ENCODE results near the gene ROBO1. TPM values are rescaled to one million over a fixed set of nuclear protein-coding genes. Genes with fewer than 3 reads are reported as not detected.

Gene ROBO1
- total and polyA plus RNA-seq, 2 of the 8 experiments (the other 6 are each of a cell fraction or from before 2014, with no cell fraction given) = 51.4 to 91.0 TPM

DNA sequence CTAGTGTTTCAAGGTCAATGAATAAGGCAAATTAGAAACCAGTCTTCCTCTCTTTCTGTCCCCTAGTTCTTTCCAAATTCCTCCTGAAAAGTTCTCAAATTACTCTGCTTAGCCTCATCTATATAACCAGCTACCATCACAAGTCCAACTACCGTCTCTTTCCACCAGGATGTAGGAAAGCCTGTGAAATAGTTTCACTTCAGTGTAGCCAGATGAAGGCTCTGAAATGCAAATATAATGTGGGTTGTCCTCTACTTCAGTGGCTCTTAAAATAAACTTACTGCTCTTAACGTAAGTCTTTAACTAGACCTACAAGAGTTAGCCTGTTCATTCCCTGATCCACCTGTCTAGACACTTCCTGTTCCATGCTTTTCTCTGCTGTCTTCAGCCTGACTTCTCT, 827.7 kb downstream of the ROBO1 start:
- H3K79me2 ChIP-seq (ENCODE audit: control insufficient read depth in 1 of 2, insufficient read depth in 2 of 2, low read length in 2 of 2) = peaks cover 0 to 16% of the 10 kb centered on the region in 2 experiments; a peak in 2 of 4 replicates
- no peak overlapping the region for H2AK5ac ChIP-seq (ENCODE audit: low read depth, low read length)
- peaks cover 16 to 20% of the 10 kb centered on the region in 2 experiments for H3K9me3 ChIP-seq (ENCODE audit: insufficient read depth in 2 of 2, low read depth in 1 of 2, low read length in 1 of 2)
- no peak for DNase-seq (ENCODE audit: low read depth in 1 of 2, low spot score in 2 of 2)
- no peak overlapping the region for H2BK5ac ChIP-seq (ENCODE audit: low read depth, low read length)
- H2BK20ac ChIP-seq (ENCODE audit: low read length) = no peak overlapping the region
- no peak overlapping the region for H3K23ac ChIP-seq (ENCODE audit: insufficient read length)
- no peak overlapping the region for H4K8ac ChIP-seq (ENCODE audit: extremely low read depth, insufficient read depth, low read length)
- no peak overlapping the region for H2BK15ac ChIP-seq (ENCODE audit: low read length)
- FAIRE-seq = no peak
- H3K9ac ChIP-seq (replicated peaks in 1 of 4; ENCODE audit: extremely low read depth in 1 of 4, low read depth in 3 of 4, low read length in 3 of 4) = no peak overlapping the region
- WGBS, 2 experiments (ENCODE audit: extremely low coverage in 1 of 2, insufficient coverage in 1 of 2, insufficient read length in 1 of 2, insufficient replicate concordance in 2 of 2, low coverage in 1 of 2, low lambda C conversion rate in 2 of 2, missing lambda C conversion rate in 1 of 2) = 79% methylated on average over 2 of the region's 2 CpGs; no CpG with 5 or more reads in 1 of the 2 experiments
- CTCF ChIA-PET (ENCODE audit: partially characterized antibody) = interaction anchor here (1.4 kb wide), 1 partner anchor 14 kb away, joined by 3 read pairs; no protein-coding TSS in a partner anchor
- H2AFZ ChIP-seq (ENCODE audit: low read length) = no peak overlapping the region
- H3K79me1 ChIP-seq (ENCODE audit: low read depth, low read length) = no peaks in the 10 kb centered on the region; the same call in 1 of the 2 replicates
- H4K20me1 ChIP-seq (replicated peaks in 1 of 2; ENCODE audit: control insufficient read depth in 1 of 2, insufficient read depth in 2 of 2, low read length in 2 of 2) = peaks cover 0 to 2% of the 10 kb centered on the region in 2 experiments
- H3K23me2 ChIP-seq (ENCODE audit: low read depth, low read length) = no peaks in the 10 kb centered on the region; the same call in 1 of the 2 replicates
- H3K14ac ChIP-seq (ENCODE audit: insufficient read length) = no peak overlapping the region
- H3K27ac ChIP-seq (ENCODE audit: low read depth, low read length) = no peak overlapping the region
- peaks cover 0 to 12% (median 5%) of the 10 kb centered on the region in 4 experiments; a peak in 5 of 8 replicates for H3K36me3 ChIP-seq (ENCODE audit: control insufficient read depth in 2 of 4, insufficient read depth in 4 of 4, low read length in 3 of 4)
- H4K5ac ChIP-seq (ENCODE audit: insufficient read length, low read depth, low read length) = no peak overlapping the region
- H3K4ac ChIP-seq (replicated peaks; ENCODE audit: insufficient read length, low read depth, low read length) = no peak overlapping the region
- H3K18ac ChIP-seq (ENCODE audit: extremely low read depth, low read length) = no peak overlapping the region
- no peak overlapping the region for H3K4me3 ChIP-seq (ENCODE audit: extremely low read depth in 1 of 4, insufficient read depth in 2 of 4, low read depth in 3 of 4, low read length in 4 of 4)
- H3K4me2 ChIP-seq (ENCODE audit: insufficient read depth in 1 of 2, low read depth in 2 of 2, low read length in 2 of 2) = no peak overlapping the region
- H2BK120ac ChIP-seq (replicated peaks; ENCODE audit: low read depth, low read length) = no peak overlapping the region
- no peaks in the 10 kb centered on the region for H3K4me1 ChIP-seq (replicated peaks in 1 of 4; ENCODE audit: control insufficient read depth in 3 of 4, insufficient read depth in 4 of 4, low read length in 3 of 4)
- H2BK12ac ChIP-seq (ENCODE audit: low read depth, low read length) = no peak overlapping the region
- no peak overlapping the region for H4K91ac ChIP-seq (replicated peaks; ENCODE audit: insufficient read length, low read length)
- H3K27me3 ChIP-seq (replicated peaks in 1 of 4; ENCODE audit: control insufficient read depth in 3 of 4, extremely low read depth in 1 of 4, insufficient read depth in 3 of 4, low read length in 3 of 4) = peaks cover 0 to 3% (median 0%) of the 10 kb centered on the region in 4 experiments; a peak in 1 of 7 replicates
- no peak overlapping the region for H3K56ac ChIP-seq (replicated peaks; ENCODE audit: insufficient read length, low read depth, low read length)
- POLR2A ChIA-PET (ENCODE audit: partially characterized antibody) = interaction anchor here (0.6 kb wide), 1 partner anchor 27 kb away, joined by 3 read pairs; no protein-coding TSS in a partner anchor
- no peak for TF ChIP-seq NRF1 (IDR thresholded peaks at IDR 0.05; ENCODE audit: low read depth, low read length)
- TF ChIP-seq KDM1A (IDR thresholded peaks at IDR 0.05; ENCODE audit: borderline replicate concordance, low read length) = no peak
- TF ChIP-seq CHD2 (IDR thresholded peaks at IDR 0.05; ENCODE audit: low read length) = no peak
- TF ChIP-seq EZH2 (IDR thresholded peaks at IDR 0.05; ENCODE audit: low read depth, low read length, severe bottlenecking) = no peak
- TF ChIP-seq KDM5A (IDR thresholded peaks at IDR 0.05; ENCODE audit: low read length) = no peak
- no peak for TF ChIP-seq BCL11A (IDR thresholded peaks at IDR 0.05; ENCODE audit: low read depth in 2 of 2, low read length in 2 of 2)
- TF ChIP-seq BACH1 (IDR thresholded peaks at IDR 0.05; ENCODE audit: low read length) = no peak
- TF ChIP-seq TAF1 (IDR thresholded peaks at IDR 0.05; ENCODE audit: low read depth, low read length) = no peak
- no peak for TF ChIP-seq GABPA (IDR thresholded peaks at IDR 0.05; ENCODE audit: borderline replicate concordance, insufficient read depth, low read length)
- no peak for TF ChIP-seq TBP (IDR thresholded peaks at IDR 0.05; ENCODE audit: low read depth, low read length)
- TF ChIP-seq CHD1 (IDR thresholded peaks at IDR 0.05; ENCODE audit: low read depth, low read length) = no peak
- TF ChIP-seq GTF2F1 (IDR thresholded peaks at IDR 0.05; ENCODE audit: borderline replicate concordance, low read depth, low read length) = no peak
- TF ChIP-seq SRF (IDR thresholded peaks at IDR 0.05; ENCODE audit: low read depth, low read length) = no peak
- no peak for TF ChIP-seq CREB1 (IDR thresholded peaks at IDR 0.05)
- TF ChIP-seq BRCA1 (IDR thresholded peaks at IDR 0.05; ENCODE audit: low read depth, low read length) = no peak
- no peak for TF ChIP-seq RBBP5 (IDR thresholded peaks at IDR 0.05; ENCODE audit: borderline replicate concordance, low read depth, low read length)
